NCI-H2081 treated with DMSO at 0.1 percent for 48 hours (cell line): ENCODE measurements around the gene MKLN1.
A peak's percentile ranks its signal among the peaks of the same experiment; 100 is the strongest.
"Not testable (repeated sequence)": the region's sequence is repeated elsewhere in the genome, so short reads cannot be mapped to it uniquely, and the experiment has no call there.

ENCODE experiments used
- DNase-seq: peaks from one replicate; lab custom pipeline; 2025; lab: John Stamatoyannopoulos, UW

MKLN1 gene

GRCh38 chr7:131501930-131502685 lies 174.4 kb downstream of the MKLN1 start:
- DNase-seq: no peak

DNA sequence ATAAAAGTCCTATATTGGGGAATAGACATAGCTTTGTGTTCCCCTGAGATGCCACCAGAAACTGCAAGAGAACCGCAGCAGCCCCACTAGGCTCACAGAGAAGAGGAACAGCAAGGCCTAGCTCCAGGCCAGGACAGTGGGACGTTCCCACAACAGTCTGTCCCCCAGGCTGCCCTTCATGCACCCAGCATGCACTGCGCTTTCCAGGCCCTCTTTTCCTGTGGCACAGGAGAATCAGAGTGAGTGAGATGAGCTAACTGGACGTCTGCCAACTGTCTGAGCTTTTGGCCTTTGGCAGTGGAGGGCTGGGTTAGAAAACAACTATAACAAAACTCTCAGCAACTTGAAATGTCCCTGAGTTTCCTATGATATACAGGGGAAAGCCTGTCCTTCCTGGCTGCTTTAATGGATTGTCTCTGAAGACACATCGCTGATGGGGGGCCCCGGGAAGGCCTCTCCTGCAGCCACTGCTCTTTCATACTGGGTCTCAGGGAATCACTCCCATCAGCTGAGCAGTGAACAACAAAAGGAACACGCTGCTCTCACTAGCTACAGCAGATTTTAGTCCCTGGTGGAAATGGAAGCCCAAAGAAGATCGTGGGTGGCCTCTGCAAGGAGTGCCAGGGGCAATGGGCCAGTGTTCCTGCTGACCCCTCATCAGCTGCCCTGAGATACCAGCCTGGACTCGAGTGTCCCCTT lies 175.3 kb downstream of the MKLN1 start:
- DNase-seq: no peak

DNA sequence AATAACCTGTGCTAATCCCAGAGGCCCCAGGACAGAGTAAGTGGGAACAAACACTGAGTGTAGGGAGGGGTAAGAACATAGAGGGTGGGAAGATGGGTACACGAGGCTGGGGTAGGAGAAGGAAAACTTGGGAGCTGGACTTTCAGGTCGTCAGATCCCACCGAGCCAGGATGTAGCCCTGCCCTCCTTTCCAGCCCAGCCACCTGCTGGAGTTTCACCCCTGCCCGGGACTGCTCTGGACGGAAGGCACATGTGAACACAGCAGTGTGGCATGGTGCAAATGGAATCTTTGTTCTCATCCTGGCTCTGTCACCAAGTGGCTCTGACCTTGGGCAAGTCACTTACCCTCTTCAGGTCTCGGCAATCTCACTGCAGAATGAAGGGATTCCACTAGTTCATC lies 176.0 kb downstream of the MKLN1 start:
- DNase-seq: no peak

DNA sequence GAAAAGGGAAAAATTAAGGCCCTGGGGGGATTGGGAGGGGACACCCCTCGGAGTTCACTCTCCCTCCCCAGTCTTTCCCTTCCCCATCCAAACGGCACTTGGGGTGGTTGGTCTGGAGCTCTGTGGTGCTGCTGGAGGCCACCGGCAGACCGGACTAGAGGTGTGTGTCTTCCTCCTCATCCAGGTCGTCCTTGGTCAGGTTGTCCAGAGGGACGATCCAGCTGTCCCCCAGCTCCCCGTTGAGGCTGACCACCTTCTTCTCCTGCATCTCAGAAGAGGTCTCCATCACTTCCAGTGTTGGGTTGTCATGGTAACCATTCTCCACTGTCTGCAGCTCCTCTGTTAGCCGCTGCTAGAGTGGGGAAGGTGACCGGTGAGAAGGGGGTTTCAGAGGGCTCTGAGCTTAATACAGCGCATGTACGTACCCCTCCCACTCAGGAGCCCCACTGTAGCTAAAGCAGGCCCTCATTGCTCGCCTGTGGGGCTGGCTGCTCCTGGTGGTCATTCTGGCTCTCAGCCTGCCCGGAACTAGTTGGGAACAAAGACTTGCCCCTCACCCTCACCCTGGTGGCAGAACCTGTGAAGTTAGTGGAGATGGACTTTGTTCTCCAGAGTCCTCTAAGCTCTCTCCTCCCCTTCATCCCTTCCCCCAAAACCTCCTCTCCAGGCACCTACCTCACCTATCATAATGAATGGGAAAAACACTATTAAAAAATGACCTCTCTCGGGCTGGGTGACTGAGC lies 176.7 kb downstream of the MKLN1 start:
- no peak for DNase-seq

- DNase-seq: not testable (repeated sequence)
Observed at GRCh38 chr7:131505037-131505620, 177.5 kb downstream of the MKLN1 start.

- no peak for DNase-seq
Observed at GRCh38 chr7:131505636-131506557, 178.2 kb downstream of the MKLN1 start.

DNA sequence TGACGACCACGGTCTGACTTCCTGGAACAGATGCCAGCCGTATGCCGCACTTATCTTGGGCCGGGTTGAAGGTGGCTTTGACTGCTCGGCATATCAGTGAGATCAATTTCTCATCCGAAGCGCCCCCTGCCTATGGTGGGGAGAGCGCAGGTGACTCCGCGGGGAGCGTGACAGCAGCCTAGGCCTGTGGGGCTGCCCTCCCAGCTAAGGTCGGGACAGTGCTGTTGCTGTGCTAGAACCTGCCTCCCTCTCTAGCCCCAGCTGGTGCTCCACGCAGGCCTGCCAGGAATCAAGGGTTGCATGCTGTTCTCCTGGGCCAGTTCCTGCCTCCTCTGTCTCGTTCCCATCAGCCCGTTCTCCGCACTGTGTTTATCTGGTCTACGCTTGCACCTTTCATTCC lies 178.9 kb downstream of the MKLN1 start:
- no peak for DNase-seq

DNA sequence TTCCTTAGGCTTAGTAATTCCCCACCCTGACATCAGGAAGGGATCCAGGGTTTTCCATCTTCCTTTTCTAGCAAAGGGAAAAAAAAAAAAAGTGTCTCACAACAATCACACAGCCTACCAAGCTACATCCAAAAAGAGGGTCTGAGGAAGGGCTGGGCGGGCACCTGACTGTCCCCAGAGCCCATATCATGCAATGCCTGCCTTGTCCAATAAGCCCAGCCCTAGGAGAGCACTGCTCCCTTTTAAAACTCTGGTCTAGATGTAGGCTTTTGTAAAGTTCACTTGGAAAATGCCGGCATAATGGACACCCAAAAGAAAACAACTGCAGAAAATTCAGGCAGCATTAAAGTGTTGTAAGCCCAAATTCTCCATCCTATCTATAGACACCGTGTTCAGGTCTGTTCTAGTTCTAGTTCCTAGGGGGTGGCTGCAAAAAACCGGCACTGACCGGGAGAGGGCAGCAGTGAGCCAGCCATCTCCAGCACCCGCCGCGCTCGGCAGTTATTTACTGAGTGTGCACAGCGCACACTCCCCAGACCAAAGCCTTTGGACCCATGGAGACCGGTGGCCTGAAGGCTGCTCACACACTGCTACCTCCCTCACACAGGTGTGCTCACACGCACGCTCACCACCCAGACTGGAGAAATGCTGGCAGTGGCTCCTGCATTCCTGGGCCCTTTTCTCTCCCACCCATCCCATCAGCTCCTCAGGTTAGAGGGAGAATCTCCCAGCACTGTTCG lies 180.1 kb downstream of the MKLN1 start:
- no peak for DNase-seq

GRCh38 chr7:131508754-131509486 lies 181.2 kb downstream of the MKLN1 start:
- no peak for DNase-seq

GRCh38 chr7:131509781-131510180 lies 182.1 kb downstream of the MKLN1 start:
- DNase-seq: no peak

DNA sequence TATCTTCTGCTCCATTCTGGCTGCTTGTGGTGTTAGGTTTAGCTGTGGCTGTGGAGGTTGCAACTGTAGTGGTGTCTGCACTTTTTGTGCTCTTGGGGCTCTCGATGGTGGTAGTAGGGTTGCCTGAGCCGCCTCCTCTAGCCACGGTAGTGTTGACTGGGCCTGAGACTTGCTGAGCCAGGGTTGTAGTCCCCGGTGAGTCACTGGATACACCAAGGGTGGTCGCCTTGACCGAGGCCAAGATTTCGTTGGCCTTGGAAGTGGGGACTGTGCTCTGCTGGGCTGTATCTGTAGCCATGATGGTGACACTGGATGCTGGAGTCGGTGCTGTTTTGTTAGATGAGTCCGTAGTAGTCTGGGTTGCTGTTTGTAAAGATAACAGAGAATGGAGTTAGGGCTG lies 183.4 kb downstream of the MKLN1 start:
- DNase-seq: no peak

- no peak for DNase-seq
Observed at GRCh38 chr7:131511774-131512535, 184.3 kb downstream of the MKLN1 start.

GRCh38 chr7:131513245-131514061 lies 185.8 kb downstream of the MKLN1 start:
- peak; percentile 85 for DNase-seq

- not testable (repeated sequence) for DNase-seq
Observed at GRCh38 chr7:131515471-131515870, 187.8 kb downstream of the MKLN1 start.

- DNase-seq: no peak
Observed at GRCh38 chr7:131517218-131517923, 189.7 kb downstream of the MKLN1 start.

DNA sequence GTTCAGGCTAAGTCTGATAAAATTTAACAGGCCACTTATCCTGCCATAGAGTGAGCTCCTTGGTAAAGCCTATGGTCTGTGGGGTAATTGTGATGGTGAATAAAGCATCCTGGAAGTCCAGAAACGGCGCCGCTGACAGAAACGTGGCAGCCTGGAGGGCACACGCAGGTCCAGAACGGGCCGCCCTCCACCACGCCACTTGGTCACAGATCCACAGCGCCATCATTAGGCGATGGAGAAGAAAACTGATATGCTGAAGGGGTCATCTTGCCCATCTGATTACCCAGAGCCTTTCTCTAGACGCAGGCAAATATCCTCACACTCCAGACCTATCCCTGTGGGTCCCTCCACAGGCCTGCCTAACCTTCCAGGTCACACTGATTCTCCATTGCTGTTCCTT lies 190.9 kb downstream of the MKLN1 start:
- no peak for DNase-seq

DNA sequence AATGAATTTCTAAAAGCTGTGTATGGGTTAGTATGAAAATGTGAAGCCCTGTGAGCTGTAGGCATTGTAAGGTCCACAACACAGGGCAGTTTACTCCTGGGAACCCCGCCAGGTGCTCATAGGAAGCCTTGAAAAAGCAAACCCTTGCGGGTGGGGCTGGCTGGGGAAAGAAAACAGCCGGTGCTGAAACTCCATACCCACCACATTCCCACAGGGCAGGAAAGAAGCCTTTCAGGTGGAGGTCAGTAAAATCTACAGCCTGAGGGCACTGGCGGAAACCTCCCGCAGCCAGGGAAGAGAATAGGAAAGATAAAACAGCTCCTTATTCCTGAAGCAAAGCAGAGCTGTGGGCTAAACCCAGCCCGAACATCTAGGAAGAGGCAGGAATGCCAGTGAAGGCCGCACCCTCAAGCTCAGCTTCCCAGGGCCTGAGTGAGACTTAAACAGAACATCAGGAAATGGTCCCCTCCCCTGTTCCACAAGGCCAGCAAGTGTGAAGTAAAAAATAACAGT lies 194.0 kb downstream of the MKLN1 start:
- no peak for DNase-seq
